ENCODE results near the gene TBC1D17. TPM values are rescaled to one million over a fixed set of nuclear protein-coding genes. Genes with fewer than 3 reads are reported as not detected.

TBC1D17 gene
- total and polyA plus RNA-seq, 10 of the 15 experiments (the other 5 are each of a cell fraction or from before 2014, with no cell fraction given) = 0.42 to 20.4 (median 11.2) TPM

GRCh38 chr19:49854378-49855263 lies 22.9 kb upstream of the TBC1D17 start:
- in situ Hi-C loops (cut with MboI) = no loop called here
- WGBS (ENCODE audit: insufficient coverage, insufficient replicate concordance, low lambda C conversion rate, missing lambda C conversion rate) = 89% methylated on average over 36 of the region's 39 CpGs

GRCh38 chr19:49855277-49855675 lies 22.2 kb upstream of the TBC1D17 start:
- H3K36me3 ChIP-seq (ENCODE audit: control insufficient read depth in 2 of 2, insufficient read depth in 2 of 2, low read length in 1 of 2) = peaks cover 0 to 14% of the 10 kb centered on the region in 2 experiments; a peak in 2 of 4 replicates
- BruUV-seq (replicated peaks) = no TSS peak
- no peak for DNase-seq (ENCODE audit: low read depth, low spot score)
- ATAC-seq = no peak
- TF ChIP-seq POLR2A (IDR thresholded peaks at IDR 0.05; ENCODE audit: low read depth, low read length) = peak; percentile 22; the same call in 1 of the 2 replicates
- TF ChIP-seq PKNOX1 (IDR thresholded peaks at IDR 0.05) = no peak
- no peak for TF ChIP-seq SIN3A (IDR thresholded peaks at IDR 0.05; ENCODE audit: low read depth, low read length)
- H3K4me2 ChIP-seq (ENCODE audit: control insufficient read depth, insufficient read depth) = no peak overlapping the region
- H3K79me2 ChIP-seq (ENCODE audit: control insufficient read depth, insufficient read depth, low read length) = peaks cover 6% of the 10 kb centered on the region
- 88% methylated on average over 12 of the region's 12 CpGs for WGBS (ENCODE audit: insufficient coverage, insufficient replicate concordance, low lambda C conversion rate, missing lambda C conversion rate)
- SMC1A ChIA-PET (ENCODE audit: uncharacterized antibody, unreplicated experiment) = no interaction called here
- POLR2A ChIA-PET = no interaction called here
- CTCF ChIA-PET = no interaction called here
- no peak overlapping the region for H3K27ac ChIP-seq (ENCODE audit: control insufficient read depth, insufficient read depth)
- FAIRE-seq = no peak
- H4K20me1 ChIP-seq (ENCODE audit: control insufficient read depth, insufficient read depth) = no peaks in the 10 kb centered on the region
- H2AFZ ChIP-seq (ENCODE audit: control insufficient read depth, low read depth, low read length) = no peak overlapping the region
- no peaks in the 10 kb centered on the region for H3K9me3 ChIP-seq (replicated peaks; ENCODE audit: control insufficient read depth, insufficient read depth, low read length)
- H3K4me1 ChIP-seq (ENCODE audit: control insufficient read depth, insufficient read depth, low read length) = peaks cover 8% of the 10 kb centered on the region
- RAD21 ChIA-PET (ENCODE audit: unreplicated experiment) = no interaction called here
- H3K9ac ChIP-seq (ENCODE audit: control insufficient read depth, insufficient read depth, low read length) = no peak overlapping the region
- intact Hi-C loops (cut with micrococcal nuclease; ENCODE audit: unreplicated experiment) = no loop called here
- in situ Hi-C loops (cut with MboI) = no loop called here
- H3K27me3 ChIP-seq (replicated peaks in 1 of 2; ENCODE audit: control insufficient read depth in 2 of 2, insufficient read depth in 2 of 2, low read length in 1 of 2) = no peaks in the 10 kb centered on the region
- H3K4me3 ChIP-seq = no peak overlapping the region

More at GRCh38 chr19:49854378-49855263, 22.9 kb upstream of the TBC1D17 start:
- H3K27me3 ChIP-seq (replicated peaks in 1 of 2; ENCODE audit: control insufficient read depth in 2 of 2, insufficient read depth in 2 of 2, low read length in 1 of 2) = no peaks in the 10 kb centered on the region
- no peak for DNase-seq (ENCODE audit: low read depth, low spot score)
- TF ChIP-seq IKZF1 (conservative IDR thresholded peaks at IDR 0.05) (no peak), POLR2A (IDR thresholded peaks at IDR 0.05; ENCODE audit: low read depth, low read length) (peak; percentile 37)
- peaks cover 6% of the 10 kb centered on the region for H3K79me2 ChIP-seq (ENCODE audit: control insufficient read depth, insufficient read depth, low read length)
- no peak overlapping the region for H2AFZ ChIP-seq (ENCODE audit: control insufficient read depth, low read depth, low read length)
- no peak for ATAC-seq
- no peak overlapping the region for H3K9ac ChIP-seq (ENCODE audit: control insufficient read depth, insufficient read depth, low read length)
- CTCF ChIA-PET = interaction anchor here (1.4 kb wide), 1 partner anchor 12 kb away, joined by 6 read pairs; no protein-coding TSS in a partner anchor
- FAIRE-seq = no peak
- H3K4me1 ChIP-seq (ENCODE audit: control insufficient read depth, insufficient read depth, low read length) = peaks cover 12% of the 10 kb centered on the region
- no peak overlapping the region for H3K27ac ChIP-seq (ENCODE audit: control insufficient read depth, insufficient read depth)
- H3K9me3 ChIP-seq (replicated peaks; ENCODE audit: control insufficient read depth, insufficient read depth, low read length) = no peaks in the 10 kb centered on the region; the same call in 1 of the 3 replicates
- SMC1A ChIA-PET (ENCODE audit: uncharacterized antibody, unreplicated experiment) = no interaction called here
- H3K4me3 ChIP-seq = no peak overlapping the region
- H4K20me1 ChIP-seq (ENCODE audit: control insufficient read depth, insufficient read depth) = no peaks in the 10 kb centered on the region
- intact Hi-C loops (cut with micrococcal nuclease; ENCODE audit: unreplicated experiment) = no loop called here
- no peak overlapping the region for H3K4me2 ChIP-seq (ENCODE audit: control insufficient read depth, insufficient read depth)
- POLR2A ChIA-PET = interaction anchor here (1.2 to 1.3 kb wide), 2 partner anchors 15 to 37 kb away, joined by 3 read pairs; partner anchors contain the start of gene MED25
- H3K36me3 ChIP-seq (ENCODE audit: control insufficient read depth in 2 of 2, insufficient read depth in 2 of 2, low read length in 1 of 2) = peaks cover 0 to 12% of the 10 kb centered on the region in 2 experiments; a peak in 2 of 4 replicates
- RAD21 ChIA-PET (ENCODE audit: unreplicated experiment) = no interaction called here
- BruUV-seq (replicated peaks) = no TSS peak
